Endothelial cell of umbilical vein (primary cell): ENCODE results near the gene TMEM119. TPM values are rescaled to one million over a fixed set of nuclear protein-coding genes. Genes with fewer than 3 reads are reported as not detected.

Experiments
- BruUV-seq: library from RNA; stranded (reverse); fragments of 400-500 nt; replicated peaks from 2 replicates; lab custom pipeline; 2021; lab: Mats Ljungman, UMichigan
- CTCF ChIA-PET: fragments of 300-600, 350-600 bp; sonication (Branson Sonifier 250); formaldehyde crosslinking; loops from one replicate; lab custom pipeline; 2021; ENCODE audit warnings: antibody characterized with exemption, inconsistent platforms; lab: Charles Lee
- POLR2A ChIA-PET: fragments of 300-600, 350-600 bp; sonication (Branson Sonifier 250); formaldehyde crosslinking; loops from one replicate; lab custom pipeline; 2021; ENCODE audit warnings: antibody characterized with exemption, inconsistent platforms; lab: Charles Lee
- DNase-seq: peaks from one replicate; pipeline ENCODE4 v3.0.0-alpha.2; 2011; ENCODE audit warnings: low read depth, low spot score
- FAIRE-seq: peaks from 2 replicates; lab custom pipeline; 2011; peaks lifted over from hg19 to GRCh38; lab: Jason Lieb, UNC
- H2AFZ ChIP-seq: 2 replicates; pipeline ENCODE4 v1.6.0; 2012; ENCODE audit warnings: low read depth, low read length, control low read depth, inconsistent platforms
- H3K27ac ChIP-seq: 2 replicates; pipeline ENCODE4 v1.5.1; 2011; ENCODE audit warnings: low read depth, mild to moderate bottlenecking, control low read depth, low read length, moderate library complexity; ENCODE audit not compliant: insufficient read depth
- H3K27me3 ChIP-seq, 2 experiments: 2 replicates each; pipeline versions ENCODE4 v1.6.0 to v1.6.1; 2011; ENCODE audit warnings: low read length in 2 of 2, mixed read lengths in 1 of 2; ENCODE audit not compliant: control insufficient read depth in 2 of 2, insufficient read depth in 2 of 2
- H3K36me3 ChIP-seq, 2 experiments: 2 replicates in 1 of 2; 3 replicates in 1 of 2; pipeline ENCODE4 v1.5.1; 2011; ENCODE audit warnings: low read length in 2 of 2, mild to moderate bottlenecking in 1 of 2, moderate library complexity in 1 of 2; ENCODE audit not compliant: control insufficient read depth in 2 of 2, insufficient read depth in 2 of 2; ENCODE audit errors: extremely low read depth in 1 of 2
- H3K4me1 ChIP-seq: 3 replicates; pipeline ENCODE4 v1.5.1; 2011; ENCODE audit warnings: mild to moderate bottlenecking, low read length; ENCODE audit not compliant: control insufficient read depth, insufficient read depth; ENCODE audit errors: extremely low read depth
- H3K4me2 ChIP-seq: 2 replicates; pipeline ENCODE4 v1.6.1; 2011; ENCODE audit warnings: low read length, control low read depth, mixed read lengths; ENCODE audit not compliant: insufficient read depth
- H3K4me3 ChIP-seq, 3 experiments: fragments of 200-600 bp in 1 of 3; sonication (generic), shearing (Covaris generic) in 1 of 3; replicated peaks in 1 of 3; 2 replicates each; pipeline ENCODE4 v1.5.1; 2011 to 2016; ENCODE audit warnings: control low read depth in 3 of 3, low read length in 3 of 3, mild to moderate bottlenecking in 2 of 3, inconsistent platforms in 1 of 3, low read depth in 1 of 3, moderate library complexity in 1 of 3; ENCODE audit not compliant: insufficient read depth in 1 of 3
- H3K79me2 ChIP-seq: 2 replicates; pipeline ENCODE4 v1.6.0; 2012; ENCODE audit warnings: low read length, inconsistent platforms; ENCODE audit not compliant: control insufficient read depth, insufficient read depth
- H3K9ac ChIP-seq: replicated peaks from 2 replicates; pipeline ENCODE3; 2011; ENCODE audit warnings: low read length, control low read depth; ENCODE audit not compliant: insufficient read depth; ENCODE audit errors: extremely low read depth
- H3K9me1 ChIP-seq: replicated peaks from 3 replicates; pipeline ENCODE4 v1.6.0; 2011; ENCODE audit warnings: mild to moderate bottlenecking, low read length; ENCODE audit not compliant: control insufficient read depth, insufficient read depth; ENCODE audit errors: extremely low read depth
- H3K9me3 ChIP-seq: replicated peaks from 2 replicates; pipeline ENCODE4 v1.5.1; 2012; ENCODE audit warnings: low read length, inconsistent platforms; ENCODE audit not compliant: control insufficient read depth, insufficient read depth
- H4K20me1 ChIP-seq: replicated peaks from 2 replicates; pipeline ENCODE3; 2011; ENCODE audit warnings: mild to moderate bottlenecking, low read length; ENCODE audit not compliant: control insufficient read depth, insufficient read depth; ENCODE audit errors: extremely low read depth
- EZH2 ChIP-seq: IDR thresholded peaks from 2 replicates; pipeline ENCODE4 v1.6.1; 2012; ENCODE audit warnings: borderline replicate concordance, low read depth, mild to moderate bottlenecking, moderate library complexity, low read length, inconsistent platforms; ENCODE audit not compliant: severe bottlenecking
- FOS ChIP-seq: IDR thresholded peaks from 2 replicates; pipeline ENCODE4 v1.6.1; 2011; ENCODE audit warnings: mild to moderate bottlenecking, low read length, moderate library complexity, borderline replicate concordance; ENCODE audit not compliant: insufficient read depth
- GATA2 ChIP-seq: IDR thresholded peaks from 2 replicates; pipeline ENCODE4 v1.7.0; 2011; ENCODE audit warnings: low read depth, mild to moderate bottlenecking, moderate library complexity, mixed read lengths, low read length; ENCODE audit not compliant: insufficient read length, insufficient read depth
- JUN ChIP-seq: IDR thresholded peaks from 2 replicates; pipeline ENCODE4 v1.6.1; 2011; ENCODE audit warnings: borderline replicate concordance, low read depth; ENCODE audit not compliant: insufficient read length, insufficient read depth
- MYC ChIP-seq: IDR thresholded peaks from one replicate; pipeline ENCODE4 v1.6.1; 2011; ENCODE audit warnings: mild to moderate bottlenecking, low read depth, low read length
- POLR2A ChIP-seq: IDR thresholded peaks from 2 replicates; pipeline ENCODE4 v1.6.1; 2012; ENCODE audit warnings: low read depth, mild to moderate bottlenecking, control low read depth, low read length
- POLR2AphosphoS5 ChIP-seq: IDR thresholded peaks from 2 replicates; pipeline ENCODE4 v1.6.1; 2012; ENCODE audit warnings: low read depth, mild to moderate bottlenecking, control low read depth, low read length, moderate library complexity; ENCODE audit not compliant: insufficient read depth
- dilution Hi-C: fragments of 300-500 bp; cut with MboI; formaldehyde crosslinking; loops from one replicate; pipeline ENCODE4 v1.15.0; 2019; ENCODE audit warnings: low sequenced_read_pairs; ENCODE audit not compliant: extremely low pct_ligation_motif_present
- intact Hi-C: fragments of 100-400 bp; cut with micrococcal nuclease; formaldehyde crosslinking; loops from one replicate; pipeline ENCODE4 v1.10.0; 2022
- polyA plus RNA-seq, 4 experiments: library from polyadenylated mRNA; depleted of rRNA in 3 of 4; stranded (reverse) in 3 of 4; unstranded in 1 of 4; fragments of >200 nt; gene quantifications; 2 replicates each; pipeline versions ENCODE4 v1.2.1 to v1.2.3, GENCODE V29; 2011 to 2012; ENCODE audit warnings: missing spikeins in 1 of 4
- total RNA-seq: library from RNA; stranded (reverse); gene quantifications from 2 replicates; pipeline ENCODE4 v1.2.3, GENCODE V29; 2021
- TF ChIP-seq, protein P1 (sequence below): IDR thresholded peaks from 2 replicates; pipeline ENCODE4 v1.6.1; 2011; ENCODE audit not compliant: insufficient read depth, insufficient read length
- TF ChIP-seq, protein P2 (sequence below), 2 donors: IDR thresholded peaks; 1 replicate in 1 of 2; 2 replicates in 1 of 2; pipeline ENCODE4 v1.5.1; 2011; ENCODE audit warnings: low read length in 2 of 2, mild to moderate bottlenecking in 2 of 2, moderate library complexity in 2 of 2, control low read depth in 1 of 2, inconsistent platforms in 1 of 2, low read depth in 1 of 2; ENCODE audit not compliant: insufficient read depth in 1 of 2; ENCODE audit errors: extremely low read depth in 1 of 2

Gene TMEM119
- total and polyA plus RNA-seq, 2 donors (not counting 3 experiments of a cell fraction or from before 2014, with no cell fraction given), result not detected

DNA sequence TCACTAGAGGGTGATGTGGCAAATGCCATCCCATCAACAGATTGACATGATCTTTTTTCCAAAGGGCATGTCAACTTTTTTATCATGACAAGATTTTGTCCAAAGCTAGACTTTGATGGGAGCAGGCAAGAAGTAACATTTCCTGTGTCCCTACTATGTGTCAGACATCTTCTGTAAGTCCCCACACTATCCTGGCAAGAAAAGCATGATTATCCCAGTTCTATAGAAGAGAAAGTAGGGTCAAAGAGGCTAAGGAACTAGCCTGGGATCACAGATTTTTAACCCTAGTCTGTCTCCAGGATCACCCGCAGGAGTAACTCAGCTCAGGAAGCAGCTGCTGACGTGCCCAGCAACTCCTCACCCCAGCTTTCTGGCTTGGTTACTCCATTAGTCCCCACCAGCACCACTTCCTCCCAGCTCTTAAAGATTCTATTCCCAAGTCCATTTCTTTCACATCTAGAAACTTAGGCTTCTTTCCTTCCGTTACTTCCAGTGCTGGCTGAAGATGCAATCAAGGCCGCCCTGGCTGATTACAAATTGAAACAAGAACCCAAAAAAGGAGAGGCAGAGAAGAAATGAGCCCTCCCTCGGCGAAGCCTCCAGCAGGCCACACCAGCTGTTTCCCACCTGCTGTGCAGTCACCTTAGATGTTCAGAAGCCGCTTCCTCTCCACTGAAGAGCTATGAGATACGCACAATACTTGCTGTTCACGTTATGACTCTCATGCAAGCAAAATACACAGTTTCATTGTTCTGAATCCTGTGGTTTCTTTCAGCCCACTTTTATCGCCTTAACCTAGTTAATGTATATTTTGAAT is 29.3 kb downstream of the TMEM119 start:
- peaks cover 15 to 17% of the 10 kb centered on the region in 2 experiments for H3K36me3 ChIP-seq
- no peak overlapping the region for H2AFZ ChIP-seq
- no peaks in the 10 kb centered on the region for H3K27me3 ChIP-seq
- H4K20me1 ChIP-seq, result no peaks in the 10 kb centered on the region
- no peak overlapping the region for H3K4me2 ChIP-seq
- no peak overlapping the region for H3K9ac ChIP-seq
- intact Hi-C loops (no loop called here), dilution Hi-C loops (no loop called here)
- H3K79me2 ChIP-seq, result no peaks in the 10 kb centered on the region
- CTCF ChIA-PET, result interaction anchor here (1.1 to 7.4 kb wide), 3 partner anchors 8 to 48 kb away, joined by 3 to 86 read pairs (median 3); no protein-coding TSS in a partner anchor
- DNase-seq (no peak), FAIRE-seq (no peak)
- no peak overlapping the region for H3K4me3 ChIP-seq
- H3K9me3 ChIP-seq, result no peaks in the 10 kb centered on the region
- no peaks in the 10 kb centered on the region for H3K9me1 ChIP-seq
- peaks cover 17% of the 10 kb centered on the region for H3K4me1 ChIP-seq
- no peak for TF ChIP-seq FOS
- TF ChIP-seq, protein P1, sequence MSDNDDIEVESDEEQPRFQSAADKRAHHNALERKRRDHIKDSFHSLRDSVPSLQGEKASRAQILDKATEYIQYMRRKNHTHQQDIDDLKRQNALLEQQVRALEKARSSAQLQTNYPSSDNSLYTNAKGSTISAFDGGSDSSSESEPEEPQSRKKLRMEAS, result no peak
- TF ChIP-seq GATA2, result no peak
- TF ChIP-seq POLR2A, result no peak
- TF ChIP-seq, protein P2, sequence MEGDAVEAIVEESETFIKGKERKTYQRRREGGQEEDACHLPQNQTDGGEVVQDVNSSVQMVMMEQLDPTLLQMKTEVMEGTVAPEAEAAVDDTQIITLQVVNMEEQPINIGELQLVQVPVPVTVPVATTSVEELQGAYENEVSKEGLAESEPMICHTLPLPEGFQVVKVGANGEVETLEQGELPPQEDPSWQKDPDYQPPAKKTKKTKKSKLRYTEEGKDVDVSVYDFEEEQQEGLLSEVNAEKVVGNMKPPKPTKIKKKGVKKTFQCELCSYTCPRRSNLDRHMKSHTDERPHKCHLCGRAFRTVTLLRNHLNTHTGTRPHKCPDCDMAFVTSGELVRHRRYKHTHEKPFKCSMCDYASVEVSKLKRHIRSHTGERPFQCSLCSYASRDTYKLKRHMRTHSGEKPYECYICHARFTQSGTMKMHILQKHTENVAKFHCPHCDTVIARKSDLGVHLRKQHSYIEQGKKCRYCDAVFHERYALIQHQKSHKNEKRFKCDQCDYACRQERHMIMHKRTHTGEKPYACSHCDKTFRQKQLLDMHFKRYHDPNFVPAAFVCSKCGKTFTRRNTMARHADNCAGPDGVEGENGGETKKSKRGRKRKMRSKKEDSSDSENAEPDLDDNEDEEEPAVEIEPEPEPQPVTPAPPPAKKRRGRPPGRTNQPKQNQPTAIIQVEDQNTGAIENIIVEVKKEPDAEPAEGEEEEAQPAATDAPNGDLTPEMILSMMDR (IDR thresholded peaks at IDR 0.05; ENCODE audit: extremely low read depth in 1 of 2, insufficient read depth in 1 of 2, low read depth in 1 of 2, low read length in 2 of 2), result no peak
- TF ChIP-seq EZH2, result no peak
- no peak for TF ChIP-seq JUN
- no peak for TF ChIP-seq POLR2AphosphoS5
- TF ChIP-seq MYC, result no peak
- POLR2A ChIA-PET, result no interaction called here
- BruUV-seq, result no TSS peak
- no peak overlapping the region for H3K27ac ChIP-seq
